ENCODE measurements around the gene UBA6.

The UBA6 gene

DNA sequence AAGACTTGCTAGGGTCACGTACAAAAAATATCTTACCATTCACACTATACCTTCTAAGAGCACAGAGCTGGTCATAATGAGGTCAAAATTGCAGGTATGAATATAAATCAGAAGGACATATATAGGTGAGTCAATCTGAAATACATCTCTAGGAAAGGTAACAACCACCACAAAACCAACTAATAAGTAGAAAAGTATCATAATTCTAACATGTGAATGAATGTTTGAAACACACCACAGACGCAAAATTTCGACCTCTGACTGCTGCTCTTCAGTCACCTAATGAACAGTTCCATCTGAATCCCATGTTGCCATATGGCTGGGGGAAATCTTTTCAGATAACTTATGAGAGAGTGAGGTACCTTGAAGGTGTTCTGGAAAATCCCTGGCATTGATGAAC is 120.4 kb downstream of the UBA6 start:
- no peak for DNase-seq

GRCh38 chr4:67576538-67576937 is 124.4 kb downstream of the UBA6 start:
- DNase-seq, result no peak

DNA sequence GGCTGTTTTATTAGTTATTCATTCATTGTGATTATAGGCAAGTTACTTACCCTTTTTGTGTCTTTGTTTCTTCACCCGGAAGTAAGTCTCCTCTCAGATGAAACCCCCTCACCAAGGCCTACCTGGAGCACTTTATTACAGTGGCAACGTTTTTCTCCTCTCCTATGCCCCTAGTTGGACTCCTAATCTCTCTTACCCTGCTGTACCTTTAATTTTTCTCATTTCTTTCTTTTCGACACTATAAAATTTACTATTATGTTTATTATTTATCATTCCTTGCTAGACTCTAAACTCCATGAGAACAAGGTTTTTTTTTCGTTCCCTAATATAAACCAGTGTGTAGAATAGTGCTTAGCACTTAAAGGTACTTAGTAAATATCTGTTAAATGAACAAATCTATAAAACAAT is 124.9 kb downstream of the UBA6 start:
- DNase-seq, result no peak

GRCh38 chr4:67575232-67576058 is 125.5 kb downstream of the UBA6 start:
- no peak for DNase-seq

GRCh38 chr4:67573193-67573592 is 127.8 kb downstream of the UBA6 start:
- no peak for DNase-seq

- no peak for DNase-seq
Measured at GRCh38 chr4:67571975-67572374, 129.0 kb downstream of the UBA6 start.

GRCh38 chr4:67570537-67570936 is 130.4 kb downstream of the UBA6 start:
- no peak for DNase-seq

GRCh38 chr4:67568820-67569219 is 132.1 kb downstream of the UBA6 start:
- DNase-seq, result no peak

GRCh38 chr4:67566335-67566734 is 134.6 kb downstream of the UBA6 start:
- no peak for DNase-seq

GRCh38 chr4:67565284-67565683 is 135.7 kb downstream of the UBA6 start:
- no peak for DNase-seq

Data from anterior cingulate cortex (tissue), 58 donors.